Stimulated activated CD4-positive, alpha-beta T cell treated with anti-CD3 and anti-CD28 coated beads, Interleukin-15, amount 100 ng/mL, for 1 hour (primary cell): Measurements from ENCODE around the gene OR10G4.
"Not testable (repeated sequence)": the region's sequence is repeated elsewhere in the genome, so short reads cannot be mapped to it uniquely, and the experiment has no call there.

Experiments used
- DNase-seq, 2 donors: peaks; one replicate each; pipeline ENCODE4 v3.0.0-alpha.2; 2020; ENCODE audit warnings: low read depth in 1 of 2, low spot score in 1 of 2

Gene OR10G4

DNA sequence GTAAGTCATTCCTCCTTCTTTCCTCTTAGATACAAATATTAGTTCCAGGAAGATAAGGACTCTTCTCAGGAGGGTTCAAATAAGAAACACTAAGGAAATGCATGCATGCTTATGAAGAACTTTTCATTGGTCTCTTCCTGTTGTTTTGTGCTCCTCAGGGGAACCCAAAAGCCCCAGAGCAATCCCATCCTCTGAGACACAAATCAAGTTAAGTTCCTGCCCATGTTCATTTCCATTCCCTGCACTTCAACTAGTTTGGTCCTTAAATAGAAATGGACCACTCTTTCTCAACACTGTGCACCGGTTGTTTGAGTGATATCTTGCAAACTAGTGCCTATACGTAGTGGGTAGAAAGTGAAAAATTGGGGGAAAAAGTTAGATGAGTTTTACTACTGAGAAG is at the start of gene OR10G4:
Gene OR10G4, plus strand, starts transcription at position 301 of the 400 bp plus-strand sequence. CDS start 2,578 bp downstream, outside the sequence.
- no peak for DNase-seq

DNA sequence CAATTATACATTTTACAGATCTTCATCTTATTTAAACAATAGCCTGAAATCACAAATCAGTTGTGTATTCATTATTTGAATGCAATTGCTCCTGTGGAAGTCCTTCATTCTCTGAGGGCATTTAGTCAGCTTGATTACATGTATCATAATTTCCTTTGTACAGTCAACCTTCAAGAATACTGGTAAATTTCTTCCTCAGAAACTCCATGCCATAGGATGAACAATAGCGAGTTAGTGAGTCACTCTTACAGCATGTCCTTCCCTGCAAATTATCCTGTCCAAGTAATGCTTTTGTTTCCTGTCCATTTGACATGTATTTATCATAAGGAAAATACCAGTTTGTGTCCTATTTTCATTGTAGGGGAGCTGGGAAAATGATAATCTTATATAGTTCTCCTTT is 39.0 kb upstream of the OR10G4 start:
- DNase-seq = no peak

DNA sequence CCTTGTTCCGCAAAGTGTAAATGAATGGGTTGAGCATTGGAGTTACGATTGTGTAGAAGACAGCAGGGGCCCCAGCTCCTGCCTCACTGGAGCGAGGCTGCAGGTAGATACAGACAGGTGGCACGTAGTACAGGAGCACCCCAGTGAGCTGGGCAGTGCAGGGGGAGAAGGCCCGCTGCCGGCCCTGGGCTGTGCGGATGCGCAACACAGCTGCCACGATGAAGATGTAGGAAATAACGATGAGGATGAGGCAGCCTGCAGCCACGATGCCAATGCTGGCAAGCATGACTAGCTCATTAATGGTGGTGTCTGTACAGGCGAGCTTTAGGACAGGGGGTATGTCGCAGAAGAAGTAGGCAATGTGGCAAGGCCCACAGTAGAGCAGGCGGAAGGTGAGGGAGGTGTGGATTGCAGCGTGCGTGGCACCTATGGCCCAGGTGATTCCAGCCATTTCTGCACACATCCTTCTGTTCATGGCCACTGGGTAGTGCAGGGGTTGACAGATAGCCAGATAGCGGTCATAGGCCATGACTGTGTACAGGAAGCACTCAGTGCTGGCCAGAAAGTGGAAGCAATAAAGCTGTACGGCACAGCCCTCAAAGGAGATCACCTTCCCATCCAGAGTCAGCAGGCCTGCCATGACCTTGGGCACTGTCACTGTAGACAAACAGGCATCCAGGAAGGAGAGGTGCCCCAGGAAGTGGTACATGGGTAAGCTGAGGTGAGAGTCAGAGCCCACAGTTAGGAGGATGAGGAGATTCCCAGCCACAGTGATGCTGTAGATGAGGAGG is 35.8 kb upstream of the OR10G4 start:
- no peak for DNase-seq

GRCh38 chr11:123977731-123978347 is 35.0 kb upstream of the OR10G4 start, which contains the start of gene OR10S1:
TSS of gene OR10S1 (minus strand) at chr11:123977781. CDS start at chr11:123977664, 117 bp downstream.
- DNase-seq = no peak

DNA sequence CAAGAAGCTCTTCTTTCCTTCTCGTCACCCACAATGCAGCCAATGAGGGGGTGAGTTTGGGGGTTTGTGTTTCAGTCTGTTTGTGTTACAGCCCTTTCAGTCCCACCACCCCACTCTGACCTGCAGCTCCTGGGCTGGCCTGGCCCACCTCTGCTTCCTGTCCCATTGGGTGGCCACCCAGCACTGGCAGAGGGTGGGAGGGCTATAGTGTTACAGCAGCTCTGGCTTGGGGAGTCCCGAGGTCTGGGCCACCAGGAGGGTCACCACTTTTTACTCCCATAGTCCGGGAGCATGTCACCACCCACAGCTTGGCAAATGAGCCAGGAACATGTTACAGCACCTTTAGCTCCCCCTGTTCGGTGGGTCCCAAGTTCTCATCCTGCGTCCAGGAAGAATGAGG is 33.5 kb upstream of the OR10G4 start:
- no peak for DNase-seq

DNA sequence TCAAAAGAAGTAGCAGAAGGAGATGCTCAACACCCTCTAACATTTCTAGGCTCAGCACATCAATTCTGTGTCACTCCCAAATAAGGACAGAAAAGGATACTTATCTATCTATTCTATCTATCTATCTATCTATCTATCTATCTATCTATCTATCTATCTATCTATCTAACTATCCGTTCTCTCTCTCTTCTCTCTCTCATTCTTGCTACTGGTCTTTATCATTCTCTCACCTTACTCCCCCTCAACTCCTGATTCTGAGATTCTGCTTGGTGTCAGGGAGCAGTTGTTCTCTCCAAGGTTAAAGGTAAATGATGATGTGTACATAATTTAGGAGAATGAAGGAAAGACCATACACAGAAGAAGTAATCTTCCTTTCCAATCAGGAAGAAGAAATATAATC is 17.7 kb upstream of the OR10G4 start, which contains the start of gene OR10G6:
Gene OR10G6, minus strand, starts transcription at position 43 of the 400 bp plus-strand sequence. Its CDS starts 0 bp downstream, at position 43.
- DNase-seq = no peak

GRCh38 chr11:124015837-124016236 is 3.0 kb downstream of the OR10G4 start:
- DNase-seq = not testable (repeated sequence)

DNA sequence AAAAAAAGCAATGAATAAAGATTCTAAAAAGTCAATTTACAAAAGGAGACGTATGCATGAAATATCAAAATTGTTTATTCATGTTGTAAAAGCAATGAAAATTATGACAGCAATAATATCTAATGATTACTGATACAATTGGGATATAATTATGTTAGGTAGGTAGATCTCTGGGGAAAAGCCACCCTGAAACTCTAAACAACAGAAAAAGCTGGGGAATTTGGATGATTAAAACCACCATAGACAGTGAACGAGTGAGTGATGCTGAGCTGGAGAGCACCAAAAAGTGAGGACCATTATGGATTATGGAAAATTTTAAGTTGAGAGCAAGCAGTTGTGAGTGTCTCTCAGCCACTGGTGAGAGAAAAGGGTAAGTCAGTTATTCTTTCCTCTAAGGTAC is 13.7 kb downstream of the OR10G4 start, which contains the start of gene OR10G8:
Gene OR10G8, plus strand, starts transcription at position 301 of the 400 bp plus-strand sequence. CDS start 2,825 bp downstream, outside the sequence.
- DNase-seq = no peak

GRCh38 chr11:124036666-124037065 is 23.9 kb downstream of the OR10G4 start:
- no peak for DNase-seq

GRCh38 chr11:124039557-124039956 is 26.8 kb downstream of the OR10G4 start:
- DNase-seq = no peak

DNA sequence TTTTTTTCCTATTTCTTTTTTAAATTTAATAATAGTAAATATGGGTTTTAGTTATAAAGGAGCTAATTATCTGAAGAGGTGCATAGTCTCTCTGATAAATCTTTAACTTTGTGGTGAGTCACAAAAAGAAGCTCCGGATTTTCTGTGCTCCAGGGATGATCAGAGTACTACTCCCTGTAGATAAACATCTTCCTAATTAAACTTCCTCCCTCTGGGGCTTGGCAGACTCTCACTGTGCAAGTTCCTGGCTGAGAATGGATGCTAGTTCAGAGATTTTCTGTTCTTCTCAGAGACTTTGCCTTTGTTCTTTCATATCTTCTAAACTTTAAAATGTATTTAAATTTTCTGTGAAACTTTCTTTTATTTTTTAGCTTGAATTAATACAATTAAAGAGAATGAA is 28.5 kb downstream of the OR10G4 start, which contains the start of gene OR10G7:
Gene OR10G7, minus strand, starts transcription at position 72 of the 400 bp plus-strand sequence. CDS start 2,324 bp downstream, outside the sequence.
- DNase-seq = no peak

DNA sequence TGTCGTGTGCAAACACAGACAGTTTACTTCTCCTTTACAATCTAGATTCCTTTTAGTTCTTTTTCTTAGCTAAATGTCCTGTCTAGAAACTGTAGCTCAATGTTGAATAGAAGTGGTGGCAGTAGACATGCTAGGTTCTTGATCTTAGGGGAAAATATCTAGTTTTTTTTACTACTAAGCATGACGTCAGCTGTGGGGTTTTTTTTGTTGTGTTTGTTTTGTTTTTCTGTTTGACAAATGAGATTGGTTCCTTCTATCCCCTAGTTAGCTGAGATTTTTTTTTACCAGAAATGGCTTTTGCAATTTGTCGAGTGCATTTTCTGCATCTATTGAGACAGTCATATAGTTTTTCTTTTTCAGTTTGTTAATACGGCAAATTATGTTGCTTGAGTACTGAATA is 30.6 kb downstream of the OR10G4 start:
- no peak for DNase-seq

GRCh38 chr11:124050748-124051147 is 38.0 kb downstream of the OR10G4 start:
- DNase-seq = no peak

GRCh38 chr11:124052966-124053365 is 40.2 kb downstream of the OR10G4 start:
- no peak for DNase-seq
